Smooth muscle cell (in vitro differentiated cells): Measurements from ENCODE around the gene LRATD1. TPM values are rescaled to one million over a fixed set of nuclear protein-coding genes. Genes with fewer than 3 reads are reported as not detected.

Source experiments
- DNase-seq: peaks from one replicate; lab custom pipeline; 2025; ENCODE audit not compliant: unreplicated experiment; lab: John Stamatoyannopoulos, UW
- H2AFZ ChIP-seq: fragments of 200-600 bp; sonication (generic); 2 replicates; pipeline ENCODE4 v1.6.0; 2016; ENCODE audit warnings: antibody characterized with exemption, low read depth, mild to moderate bottlenecking
- H3F3A ChIP-seq: fragments of 200-600 bp; sonication (generic); 2 replicates; pipeline ENCODE4 v1.6.0; 2017; ENCODE audit warnings: antibody characterized with exemption, low read depth
- H3K27ac ChIP-seq: fragments of 200-600 bp; sonication (generic); 2 replicates; pipeline ENCODE4 v1.5.1; 2016; ENCODE audit warnings: low read depth, mild to moderate bottlenecking
- H3K27me3 ChIP-seq: fragments of 200-600 bp; sonication (generic); 2 replicates; pipeline ENCODE4 v1.6.1; 2016; ENCODE audit warnings: low read depth, mild to moderate bottlenecking
- H3K36me3 ChIP-seq: fragments of 200-600 bp; sonication (generic); 2 replicates; pipeline ENCODE4 v1.5.1; 2016; ENCODE audit warnings: low read depth
- H3K4me1 ChIP-seq: fragments of 200-600 bp; sonication (generic); 2 replicates; pipeline ENCODE4 v1.5.1; 2016; ENCODE audit warnings: low read depth
- H3K4me2 ChIP-seq: fragments of 200-600 bp; sonication (generic); 2 replicates; pipeline ENCODE4 v1.6.0; 2016; ENCODE audit warnings: mild to moderate bottlenecking
- H3K4me3 ChIP-seq: fragments of 200-600 bp; sonication (generic); 2 replicates; pipeline ENCODE4 v1.5.1; 2016; ENCODE audit warnings: mild to moderate bottlenecking
- H3K79me2 ChIP-seq: fragments of 200-600 bp; sonication (generic); 2 replicates; pipeline ENCODE4 v1.6.0; 2016; ENCODE audit warnings: low read depth, mild to moderate bottlenecking
- H3K9ac ChIP-seq: fragments of 200-600 bp; sonication (generic); 2 replicates; pipeline ENCODE4 v1.6.0; 2016; ENCODE audit warnings: low read depth
- H3K9me3 ChIP-seq: fragments of 200-600 bp; sonication (generic); replicated peaks from 2 replicates; pipeline ENCODE4 v1.5.1; 2016; ENCODE audit warnings: low read depth
- H4K20me1 ChIP-seq: fragments of 200-600 bp; sonication (generic); 2 replicates; pipeline ENCODE4 v1.6.0; 2016; ENCODE audit warnings: low read depth
- WGBS: methylation state at CpG from one replicate; pipeline ENCODE4 v1.1.7; 2016; ENCODE audit warnings: low lambda C conversion rate; 5-methylcytosine and 5-hydroxymethylcytosine counted together
- polyA plus RNA-seq: library from polyadenylated mRNA; unstranded; fragments of >200 nt; fragmentation: Nextera tagmentation; extraction: Ambion mirVana; gene quantifications from 2 replicates; pipeline ENCODE4 v1.2.1, GENCODE V29; 2016
- total RNA-seq: library from RNA; depleted of rRNA; stranded (reverse); fragments of >200 nt; gene quantifications from 2 replicates; pipeline ENCODE4 v1.2.3, GENCODE V29; 2014
- TF ChIP-seq, protein P1 (sequence below): fragments of 200-600 bp; sonication (generic); IDR thresholded peaks from 2 replicates; pipeline ENCODE4 v1.5.1; 2017; ENCODE audit warnings: borderline replicate concordance, mild to moderate bottlenecking, antibody characterized with exemption; ENCODE audit not compliant: insufficient read depth, poor library complexity, severe bottlenecking

LRATD1 gene
- total and polyA plus RNA-seq, 2 experiments from 2014 or later = 4.6 to 9.3 TPM

- Histone ChIP-seq H3K9ac (no peak overlapping the region), H2AFZ (peak overlapping the region; percentile 82), H3K4me3 (peak overlapping the region; percentile 63), H3K4me2 (peak overlapping the region; percentile 89), H3K27me3 (peaks cover 87% of the 10 kb centered on the region), H4K20me1 (no peaks in the 10 kb centered on the region), H3F3A (no peaks in the 10 kb centered on the region), H3K9me3 (no peaks in the 10 kb centered on the region), H3K27ac (no peak overlapping the region), H3K36me3 (no peaks in the 10 kb centered on the region), H3K79me2 (no peaks in the 10 kb centered on the region), H3K4me1 (no peaks in the 10 kb centered on the region)
- no peak for DNase-seq
- TF ChIP-seq, protein P1, sequence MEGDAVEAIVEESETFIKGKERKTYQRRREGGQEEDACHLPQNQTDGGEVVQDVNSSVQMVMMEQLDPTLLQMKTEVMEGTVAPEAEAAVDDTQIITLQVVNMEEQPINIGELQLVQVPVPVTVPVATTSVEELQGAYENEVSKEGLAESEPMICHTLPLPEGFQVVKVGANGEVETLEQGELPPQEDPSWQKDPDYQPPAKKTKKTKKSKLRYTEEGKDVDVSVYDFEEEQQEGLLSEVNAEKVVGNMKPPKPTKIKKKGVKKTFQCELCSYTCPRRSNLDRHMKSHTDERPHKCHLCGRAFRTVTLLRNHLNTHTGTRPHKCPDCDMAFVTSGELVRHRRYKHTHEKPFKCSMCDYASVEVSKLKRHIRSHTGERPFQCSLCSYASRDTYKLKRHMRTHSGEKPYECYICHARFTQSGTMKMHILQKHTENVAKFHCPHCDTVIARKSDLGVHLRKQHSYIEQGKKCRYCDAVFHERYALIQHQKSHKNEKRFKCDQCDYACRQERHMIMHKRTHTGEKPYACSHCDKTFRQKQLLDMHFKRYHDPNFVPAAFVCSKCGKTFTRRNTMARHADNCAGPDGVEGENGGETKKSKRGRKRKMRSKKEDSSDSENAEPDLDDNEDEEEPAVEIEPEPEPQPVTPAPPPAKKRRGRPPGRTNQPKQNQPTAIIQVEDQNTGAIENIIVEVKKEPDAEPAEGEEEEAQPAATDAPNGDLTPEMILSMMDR = no peak
- WGBS = 2% methylated on average over 24 of the region's 24 CpGs
Measured at GRCh38 chr2:14635391-14635871, 2.9 kb downstream of the LRATD1 start.

GRCh38 chr2:14638488-14638887 is 6.0 kb downstream of the LRATD1 start:
- H2AFZ ChIP-seq = no peak overlapping the region
- H3K4me1 ChIP-seq = no peaks in the 10 kb centered on the region
- 83% methylated on average over 2 of the region's 2 CpGs for WGBS
- no peaks in the 10 kb centered on the region for H3K79me2 ChIP-seq
- no peak overlapping the region for H3K4me3 ChIP-seq
- DNase-seq = no peak
- no peak overlapping the region for H3K4me2 ChIP-seq
- no peak overlapping the region for H3K27ac ChIP-seq
- TF ChIP-seq, protein P1 = no peak
- no peak overlapping the region for H3K9ac ChIP-seq
- H4K20me1 ChIP-seq = no peaks in the 10 kb centered on the region
- H3K9me3 ChIP-seq = no peaks in the 10 kb centered on the region
- peaks cover 57% of the 10 kb centered on the region for H3K27me3 ChIP-seq
- no peaks in the 10 kb centered on the region for H3K36me3 ChIP-seq
- H3F3A ChIP-seq = no peaks in the 10 kb centered on the region

DNA sequence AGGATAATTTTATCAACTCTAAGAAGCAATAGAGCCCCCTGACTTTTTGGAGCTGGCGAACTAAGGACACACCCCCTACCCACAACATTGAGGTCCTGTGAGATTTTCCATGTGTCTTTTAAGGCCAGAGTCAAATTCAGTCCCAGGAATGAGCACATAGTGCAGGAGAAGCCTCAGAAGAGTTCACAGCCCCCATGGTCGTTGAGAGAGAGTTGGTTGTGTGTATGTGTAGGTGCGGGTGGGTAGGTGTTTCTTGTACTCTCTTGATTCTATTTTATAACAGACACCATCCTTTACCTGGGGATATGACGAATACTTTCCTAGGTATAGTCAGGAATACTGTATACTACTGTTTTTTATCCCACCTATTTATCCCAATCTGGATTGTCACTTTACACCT is 8.6 kb downstream of the LRATD1 start:
- no peak for DNase-seq
- Histone ChIP-seq H3K4me2 (no peak overlapping the region), H3K27me3 (peaks cover 38% of the 10 kb centered on the region), H3K79me2 (no peaks in the 10 kb centered on the region), H3K9me3 (no peaks in the 10 kb centered on the region), H3K27ac (no peak overlapping the region), H3F3A (no peaks in the 10 kb centered on the region), H2AFZ (no peak overlapping the region), H3K4me1 (no peaks in the 10 kb centered on the region), H3K36me3 (no peaks in the 10 kb centered on the region), H4K20me1 (no peaks in the 10 kb centered on the region), H3K9ac (no peak overlapping the region), H3K4me3 (no peak overlapping the region)
- TF ChIP-seq, protein P1 = no peak
- WGBS = 67% methylated on average over 4 of the region's 4 CpGs

DNA sequence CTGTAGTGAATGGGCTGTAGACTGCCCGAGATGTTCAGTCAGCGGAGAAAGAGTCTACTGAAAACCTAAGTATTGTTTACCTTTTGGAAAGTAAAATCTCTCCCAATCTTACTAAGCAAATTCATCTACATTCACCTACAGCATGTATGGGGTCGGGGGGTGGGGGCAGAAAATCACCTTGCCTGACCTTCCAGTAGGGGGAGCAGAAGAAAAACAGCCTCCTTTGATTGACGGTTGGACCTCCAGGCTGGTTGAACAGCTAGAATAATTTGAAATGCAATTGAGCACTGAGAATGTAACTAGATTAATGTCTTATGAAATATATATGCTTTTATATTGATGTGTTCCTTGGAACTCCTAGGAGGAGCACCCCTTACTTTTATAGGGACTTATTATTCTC is 10.0 kb downstream of the LRATD1 start:
- Histone ChIP-seq H3K4me1 (no peaks in the 10 kb centered on the region), H3K27me3 (peaks cover 25% of the 10 kb centered on the region), H4K20me1 (no peaks in the 10 kb centered on the region), H3K36me3 (no peaks in the 10 kb centered on the region), H3K27ac (no peak overlapping the region), H3K9ac (no peak overlapping the region), H3K9me3 (no peaks in the 10 kb centered on the region), H3K79me2 (no peaks in the 10 kb centered on the region), H3K4me3 (no peak overlapping the region), H3K4me2 (no peak overlapping the region), H3F3A (no peaks in the 10 kb centered on the region), H2AFZ (no peak overlapping the region)
- 71% methylated on average over 4 of the region's 4 CpGs for WGBS
- no peak for DNase-seq
- TF ChIP-seq, protein P1 = no peak
